Neuronal stem cell (in vitro differentiated cells): Measurements from ENCODE around the gene OR5AS1.
"Not testable (repeated sequence)": the region's sequence is repeated elsewhere in the genome, so short reads cannot be mapped to it uniquely, and the experiment has no call there.

Source experiments
- DNase-seq: peaks from one replicate; pipeline ENCODE4 v3.0.0-alpha.2; 2013; ENCODE audit warnings: low spot score
- H2AFZ ChIP-seq: one replicate; pipeline ENCODE4 v1.6.1; 2013; ENCODE audit warnings: mild to moderate bottlenecking, low read length, inconsistent platforms
- H2AK5ac ChIP-seq: 2 replicates; pipeline ENCODE4 v1.6.1; 2013; ENCODE audit warnings: low read depth, mild to moderate bottlenecking, inconsistent platforms, low read length, moderate library complexity, mixed read lengths
- H2BK120ac ChIP-seq: 2 replicates; pipeline ENCODE4 v1.6.1; 2013; ENCODE audit warnings: low read depth, mild to moderate bottlenecking, inconsistent platforms, low read length, moderate library complexity, mixed read lengths
- H2BK12ac ChIP-seq: one replicate; pipeline ENCODE4 v1.6.1; 2013; ENCODE audit warnings: low read length, inconsistent platforms
- H2BK15ac ChIP-seq: 2 replicates; pipeline ENCODE4 v1.6.1; 2013; ENCODE audit warnings: mild to moderate bottlenecking, low read length, inconsistent platforms, mixed read lengths
- H2BK5ac ChIP-seq: one replicate; pipeline ENCODE4 v1.6.1; 2013; ENCODE audit warnings: inconsistent platforms, mild to moderate bottlenecking, low read length, moderate library complexity
- H3K14ac ChIP-seq: one replicate; pipeline ENCODE4 v1.6.1; 2013; ENCODE audit warnings: low read length, inconsistent platforms
- H3K18ac ChIP-seq: 2 replicates; pipeline ENCODE4 v1.6.1; 2013; ENCODE audit warnings: low read length, inconsistent platforms
- H3K23ac ChIP-seq: 2 replicates; pipeline ENCODE4 v1.6.1; 2013; ENCODE audit warnings: low read depth, mild to moderate bottlenecking, mixed read lengths, low read length, inconsistent platforms; ENCODE audit not compliant: poor library complexity
- H3K27ac ChIP-seq: replicated peaks from 3 replicates; pipeline ENCODE4 v1.5.1; 2013; ENCODE audit warnings: low read length, inconsistent platforms
- H3K27me3 ChIP-seq, 3 experiments: 2 replicates each; pipeline ENCODE4 v1.6.1; 2013; ENCODE audit warnings: low read length in 3 of 3, mild to moderate bottlenecking in 2 of 3, inconsistent platforms in 1 of 3, low read depth in 1 of 3, mixed read lengths in 1 of 3, moderate library complexity in 1 of 3; ENCODE audit not compliant: control insufficient read depth in 3 of 3, insufficient read depth in 3 of 3
- H3K36me3 ChIP-seq, 2 donors: replicated peaks in 1 of 2; 2 replicates each; pipeline ENCODE4 v1.6.1; 2013; ENCODE audit warnings: low read length in 2 of 2; ENCODE audit not compliant: control insufficient read depth in 2 of 2, insufficient read depth in 2 of 2
- H3K4ac ChIP-seq: 2 replicates; pipeline ENCODE4 v1.6.1; 2013; ENCODE audit warnings: inconsistent platforms, mild to moderate bottlenecking, low read length, moderate library complexity
- H3K4me1 ChIP-seq, 2 donors: 1 replicate in 1 of 2; 2 replicates in 1 of 2; pipeline ENCODE4 v1.6.1; 2013; ENCODE audit warnings: low read length in 2 of 2, low read depth in 1 of 2; ENCODE audit not compliant: control insufficient read depth in 2 of 2, insufficient read depth in 1 of 2
- H3K4me2 ChIP-seq: one replicate; pipeline ENCODE4 v1.6.1; 2013; ENCODE audit warnings: mild to moderate bottlenecking, low read length, inconsistent platforms; ENCODE audit not compliant: insufficient read depth, poor library complexity, severe bottlenecking
- H3K4me3 ChIP-seq, 2 donors: 2 replicates each; pipeline ENCODE4 v1.5.1; 2013; ENCODE audit warnings: low read length in 2 of 2, mild to moderate bottlenecking in 2 of 2, inconsistent platforms in 1 of 2, moderate library complexity in 1 of 2
- H3K79me1 ChIP-seq: one replicate; pipeline ENCODE4 v1.6.1; 2013; ENCODE audit warnings: low read depth, mild to moderate bottlenecking, inconsistent platforms, low read length, moderate library complexity
- H3K9ac ChIP-seq: one replicate; pipeline ENCODE4 v1.6.1; 2013; ENCODE audit warnings: mild to moderate bottlenecking, low read depth, low read length, inconsistent platforms; ENCODE audit not compliant: poor library complexity
- H3K9me3 ChIP-seq, 2 donors: replicated peaks in 1 of 2; 2 replicates each; pipeline versions ENCODE3 to v1.6.1; 2013; ENCODE audit warnings: low read length in 2 of 2, mild to moderate bottlenecking in 2 of 2, inconsistent platforms in 1 of 2, low read depth in 1 of 2, mixed read lengths in 1 of 2, moderate library complexity in 1 of 2; ENCODE audit not compliant: control insufficient read depth in 2 of 2, insufficient read depth in 1 of 2
- H4K8ac ChIP-seq: one replicate; pipeline ENCODE4 v1.6.1; 2013; ENCODE audit warnings: low read depth, mild to moderate bottlenecking, inconsistent platforms, low read length, moderate library complexity
- H4K91ac ChIP-seq: one replicate; pipeline ENCODE4 v1.6.1; 2013; ENCODE audit warnings: low read length, low read depth, mild to moderate bottlenecking, inconsistent platforms; ENCODE audit not compliant: poor library complexity
- WGBS, 2 donors: extraction: QIAGEN DNeasy Blood & Tissue Kit; methylation state at CpG; one replicate each; pipeline ENCODE4 v1.1.7; 2013; ENCODE audit warnings: missing lambda C conversion rate in 2 of 2, mixed read lengths in 1 of 2; ENCODE audit not compliant: insufficient read length in 2 of 2, insufficient replicate concordance in 1 of 2; ENCODE audit errors: extremely low coverage in 2 of 2; 5-methylcytosine and 5-hydroxymethylcytosine counted together

The OR5AS1 gene

DNA sequence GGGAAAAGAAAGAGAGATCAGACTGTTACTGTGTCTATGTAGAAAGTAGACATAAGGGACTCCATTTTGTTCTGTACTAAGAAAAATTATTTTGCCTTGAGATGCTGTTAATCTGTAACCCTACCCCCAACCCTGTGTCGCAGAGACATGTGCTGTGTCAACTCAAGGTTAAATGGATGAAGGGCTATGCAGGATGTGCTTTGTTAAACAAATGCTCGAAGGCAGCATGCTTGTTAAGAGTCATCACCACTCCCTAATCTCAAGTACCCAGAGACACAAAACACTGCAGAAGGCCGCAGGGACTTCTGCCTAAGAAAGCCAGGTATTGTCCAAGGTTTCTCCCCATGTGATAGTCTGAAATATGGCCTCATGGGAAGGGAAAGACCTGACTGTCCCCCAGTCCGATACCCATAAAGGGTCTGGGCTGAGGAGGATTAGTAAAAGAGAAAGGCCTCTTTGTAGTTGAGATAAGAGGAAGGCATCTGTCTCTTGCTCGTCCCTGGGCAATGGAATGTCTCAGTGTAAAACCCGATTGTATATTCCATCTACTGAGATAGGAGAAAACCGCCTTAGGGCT, 30.3 kb downstream of the OR5AS1 start:
- not testable (repeated sequence) for H3K18ac ChIP-seq, H2AFZ ChIP-seq, H3K27ac ChIP-seq, H3K14ac ChIP-seq, H3K27me3 ChIP-seq, H2BK120ac ChIP-seq, H3K4me1 ChIP-seq, H2BK12ac ChIP-seq, DNase-seq, H3K4ac ChIP-seq, H4K8ac ChIP-seq, H3K9ac ChIP-seq, H4K91ac ChIP-seq, H2AK5ac ChIP-seq, H3K79me1 ChIP-seq, H3K4me3 ChIP-seq, H3K36me3 ChIP-seq, H2BK15ac ChIP-seq, H3K9me3 ChIP-seq, H3K4me2 ChIP-seq, H3K23ac ChIP-seq, H2BK5ac ChIP-seq
- WGBS, 2 donors = no CpG with 5 or more reads among the region's 7 CpGs

GRCh38 chr11:56058260-56058780, 30.9 kb downstream of the OR5AS1 start:
- WGBS, 2 donors = no CpG with 5 or more reads among the region's 7 CpGs
- H2AK5ac ChIP-seq, H3K4me2 ChIP-seq, H3K36me3 ChIP-seq, H3K4me3 ChIP-seq, H3K9me3 ChIP-seq, H2BK5ac ChIP-seq, H3K18ac ChIP-seq, H2BK120ac ChIP-seq, H3K27me3 ChIP-seq, H2BK12ac ChIP-seq, H3K9ac ChIP-seq, H3K4me1 ChIP-seq, H4K91ac ChIP-seq, H3K27ac ChIP-seq, H2AFZ ChIP-seq, H2BK15ac ChIP-seq, DNase-seq, H3K14ac ChIP-seq, H3K4ac ChIP-seq, H3K23ac ChIP-seq, H3K79me1 ChIP-seq, H4K8ac ChIP-seq: not testable (repeated sequence)

- WGBS, 2 donors = no CpG with 5 or more reads among the region's 2 CpGs
- H4K91ac ChIP-seq = no peak overlapping the region
- H2AK5ac ChIP-seq = no peak overlapping the region
- DNase-seq = no peak
- no peak overlapping the region for H3K4me2 ChIP-seq
- no peak overlapping the region for H3K9ac ChIP-seq
- H2BK12ac ChIP-seq = no peak overlapping the region
- no peak overlapping the region for H3K23ac ChIP-seq
- H3K4me1 ChIP-seq = no peaks in the 10 kb centered on the region
- no peak overlapping the region for H3K4ac ChIP-seq
- no peak overlapping the region for H2BK5ac ChIP-seq
- H2BK15ac ChIP-seq = no peak overlapping the region
- no peak overlapping the region for H4K8ac ChIP-seq
- H3K14ac ChIP-seq = no peak overlapping the region
- no peaks in the 10 kb centered on the region for H3K79me1 ChIP-seq
- no peak overlapping the region for H3K27ac ChIP-seq
- no peaks in the 10 kb centered on the region for H3K27me3 ChIP-seq
- no peaks in the 10 kb centered on the region for H3K9me3 ChIP-seq
- no peak overlapping the region for H2AFZ ChIP-seq
- H3K18ac ChIP-seq = no peak overlapping the region
- no peaks in the 10 kb centered on the region for H3K36me3 ChIP-seq
- no peak overlapping the region for H2BK120ac ChIP-seq
- no peak overlapping the region for H3K4me3 ChIP-seq
These were observed 39.5 kb downstream of the OR5AS1 start for GRCh38 chr11:56066980-56067379.
